Measurements from ENCODE around the gene SCNN1G. TPM values are rescaled to one million over a fixed set of nuclear protein-coding genes. Genes with fewer than 3 reads are reported as not detected.

The SCNN1G gene
- total and polyA plus RNA-seq, 2 of the 13 experiments (the other 11 are each of a cell fraction or from before 2014, with no cell fraction given), result not detected

GRCh38 chr16:23182206-23182678 lies 303 bp upstream of the SCNN1G start (continued):
- TF ChIP-seq CREBL2 (CRISPR knock-in tag; IDR thresholded peaks at IDR 0.05; ENCODE audit: borderline replicate concordance), result no peak
- no peak for TF ChIP-seq ZNF747 (CRISPR knock-in tag; IDR thresholded peaks at IDR 0.05; ENCODE audit: borderline replicate concordance)
- TF ChIP-seq ZNF331 (CRISPR knock-in tag; IDR thresholded peaks at IDR 0.05), result peak; percentile 88
- no peak for TF ChIP-seq POGZ (CRISPR knock-in tag; IDR thresholded peaks at IDR 0.05)
- TF ChIP-seq ZNF124 (CRISPR knock-in tag; IDR thresholded peaks at IDR 0.05), result no peak
- TF ChIP-seq SMARCE1 (IDR thresholded peaks at IDR 0.05; ENCODE audit: borderline replicate concordance), result no peak
- TF ChIP-seq ADNP (CRISPR knock-in tag; IDR thresholded peaks at IDR 0.05), result no peak
- TF ChIP-seq ZNF737 (CRISPR knock-in tag; IDR thresholded peaks at IDR 0.05; ENCODE audit: borderline replicate concordance), result no peak
- peak; percentile 36 for TF ChIP-seq ATF7-NPFF (CRISPR knock-in tag; IDR thresholded peaks at IDR 0.05; ENCODE audit: low read depth)
- TF ChIP-seq TFAP4 (IDR thresholded peaks at IDR 0.05; ENCODE audit: borderline replicate concordance, low read depth), result no peak
- TF ChIP-seq TAF1 (CRISPR knock-in tag; IDR thresholded peaks at IDR 0.05), result peak; percentile 20; the same call in 1 of the 2 replicates
- TF ChIP-seq ZBTB49 (CRISPR knock-in tag; IDR thresholded peaks at IDR 0.05; ENCODE audit: borderline replicate concordance), result no peak
- TF ChIP-seq JDP2 (CRISPR knock-in tag; IDR thresholded peaks at IDR 0.05; ENCODE audit: borderline replicate concordance), result no peak
- no peak for TF ChIP-seq ZNF672 (CRISPR knock-in tag; IDR thresholded peaks at IDR 0.05)
- TF ChIP-seq HNF1B (CRISPR knock-in tag; IDR thresholded peaks at IDR 0.05), result no peak
- TF ChIP-seq KDM1A (CRISPR knock-in tag; IDR thresholded peaks at IDR 0.05), result no peak
- TF ChIP-seq NFAT5 (CRISPR knock-in tag; IDR thresholded peaks at IDR 0.05), result no peak
- no peak for TF ChIP-seq MAFK (conservative IDR thresholded peaks at IDR 0.05 in 1 of 2, IDR thresholded peaks at IDR 0.05 in 1 of 2; ENCODE audit: low read length in 2 of 2)

Measured in HepG2 (cell line).